Endothelial cell of umbilical vein (primary cell): ENCODE data around the gene SLC50A1. TPM values are rescaled to one million over a fixed set of nuclear protein-coding genes. Genes with fewer than 3 reads are reported as not detected.

Source experiments
- BruUV-seq: library from RNA; stranded (reverse); fragments of 400-500 nt; replicated peaks from 2 replicates; lab custom pipeline; 2021; lab: Mats Ljungman, UMichigan
- CTCF ChIA-PET: fragments of 300-600, 350-600 bp; sonication (Branson Sonifier 250); formaldehyde crosslinking; loops from one replicate; lab custom pipeline; 2021; ENCODE audit warnings: antibody characterized with exemption, inconsistent platforms; lab: Charles Lee
- POLR2A ChIA-PET: fragments of 300-600, 350-600 bp; sonication (Branson Sonifier 250); formaldehyde crosslinking; loops from one replicate; lab custom pipeline; 2021; ENCODE audit warnings: antibody characterized with exemption, inconsistent platforms; lab: Charles Lee
- DNase-seq: peaks from one replicate; pipeline ENCODE4 v3.0.0-alpha.2; 2011; ENCODE audit warnings: low read depth, low spot score
- FAIRE-seq: peaks from 2 replicates; lab custom pipeline; 2011; peaks lifted over from hg19 to GRCh38; lab: Jason Lieb, UNC
- H2AFZ ChIP-seq: 2 replicates; pipeline ENCODE4 v1.6.0; 2012; ENCODE audit warnings: low read depth, low read length, control low read depth, inconsistent platforms
- H3K27ac ChIP-seq: 2 replicates; pipeline ENCODE4 v1.5.1; 2011; ENCODE audit warnings: low read depth, mild to moderate bottlenecking, control low read depth, low read length, moderate library complexity; ENCODE audit not compliant: insufficient read depth
- H3K27me3 ChIP-seq, 2 experiments: 2 replicates each; pipeline versions ENCODE4 v1.6.0 to v1.6.1; 2011; ENCODE audit warnings: low read length in 2 of 2, mixed read lengths in 1 of 2; ENCODE audit not compliant: control insufficient read depth in 2 of 2, insufficient read depth in 2 of 2
- H3K36me3 ChIP-seq, 2 experiments: 2 replicates in 1 of 2; 3 replicates in 1 of 2; pipeline ENCODE4 v1.5.1; 2011; ENCODE audit warnings: low read length in 2 of 2, mild to moderate bottlenecking in 1 of 2, moderate library complexity in 1 of 2; ENCODE audit not compliant: control insufficient read depth in 2 of 2, insufficient read depth in 2 of 2; ENCODE audit errors: extremely low read depth in 1 of 2
- H3K4me1 ChIP-seq: 3 replicates; pipeline ENCODE4 v1.5.1; 2011; ENCODE audit warnings: mild to moderate bottlenecking, low read length; ENCODE audit not compliant: control insufficient read depth, insufficient read depth; ENCODE audit errors: extremely low read depth
- H3K4me2 ChIP-seq: 2 replicates; pipeline ENCODE4 v1.6.1; 2011; ENCODE audit warnings: low read length, control low read depth, mixed read lengths; ENCODE audit not compliant: insufficient read depth
- H3K4me3 ChIP-seq, 3 experiments: fragments of 200-600 bp in 1 of 3; sonication (generic), shearing (Covaris generic) in 1 of 3; replicated peaks in 1 of 3; 2 replicates each; pipeline ENCODE4 v1.5.1; 2011 to 2016; ENCODE audit warnings: control low read depth in 3 of 3, low read length in 3 of 3, mild to moderate bottlenecking in 2 of 3, inconsistent platforms in 1 of 3, low read depth in 1 of 3, moderate library complexity in 1 of 3; ENCODE audit not compliant: insufficient read depth in 1 of 3
- H3K79me2 ChIP-seq: 2 replicates; pipeline ENCODE4 v1.6.0; 2012; ENCODE audit warnings: low read length, inconsistent platforms; ENCODE audit not compliant: control insufficient read depth, insufficient read depth
- H3K9ac ChIP-seq: replicated peaks from 2 replicates; pipeline ENCODE3; 2011; ENCODE audit warnings: low read length, control low read depth; ENCODE audit not compliant: insufficient read depth; ENCODE audit errors: extremely low read depth
- H3K9me1 ChIP-seq: replicated peaks from 3 replicates; pipeline ENCODE4 v1.6.0; 2011; ENCODE audit warnings: mild to moderate bottlenecking, low read length; ENCODE audit not compliant: control insufficient read depth, insufficient read depth; ENCODE audit errors: extremely low read depth
- H3K9me3 ChIP-seq: replicated peaks from 2 replicates; pipeline ENCODE4 v1.5.1; 2012; ENCODE audit warnings: low read length, inconsistent platforms; ENCODE audit not compliant: control insufficient read depth, insufficient read depth
- H4K20me1 ChIP-seq: replicated peaks from 2 replicates; pipeline ENCODE3; 2011; ENCODE audit warnings: mild to moderate bottlenecking, low read length; ENCODE audit not compliant: control insufficient read depth, insufficient read depth; ENCODE audit errors: extremely low read depth
- CTCF ChIP-seq, 2 donors: IDR thresholded peaks; 1 replicate in 1 of 2; 2 replicates in 1 of 2; pipeline ENCODE4 v1.5.1; 2011; ENCODE audit warnings: low read length in 2 of 2, mild to moderate bottlenecking in 2 of 2, moderate library complexity in 2 of 2, control low read depth in 1 of 2, inconsistent platforms in 1 of 2, low read depth in 1 of 2; ENCODE audit not compliant: insufficient read depth in 1 of 2; ENCODE audit errors: extremely low read depth in 1 of 2
- FOS ChIP-seq: IDR thresholded peaks from 2 replicates; pipeline ENCODE4 v1.6.1; 2011; ENCODE audit warnings: mild to moderate bottlenecking, low read length, moderate library complexity, borderline replicate concordance; ENCODE audit not compliant: insufficient read depth
- GATA2 ChIP-seq: IDR thresholded peaks from 2 replicates; pipeline ENCODE4 v1.7.0; 2011; ENCODE audit warnings: low read depth, mild to moderate bottlenecking, moderate library complexity, mixed read lengths, low read length; ENCODE audit not compliant: insufficient read length, insufficient read depth
- JUN ChIP-seq: IDR thresholded peaks from 2 replicates; pipeline ENCODE4 v1.6.1; 2011; ENCODE audit warnings: borderline replicate concordance, low read depth; ENCODE audit not compliant: insufficient read length, insufficient read depth
- MYC ChIP-seq: IDR thresholded peaks from one replicate; pipeline ENCODE4 v1.6.1; 2011; ENCODE audit warnings: mild to moderate bottlenecking, low read depth, low read length
- POLR2AphosphoS5 ChIP-seq: IDR thresholded peaks from 2 replicates; pipeline ENCODE4 v1.6.1; 2012; ENCODE audit warnings: low read depth, mild to moderate bottlenecking, control low read depth, low read length, moderate library complexity; ENCODE audit not compliant: insufficient read depth
- dilution Hi-C: fragments of 300-500 bp; cut with MboI; formaldehyde crosslinking; loops from one replicate; pipeline ENCODE4 v1.15.0; 2019; ENCODE audit warnings: low sequenced_read_pairs; ENCODE audit not compliant: extremely low pct_ligation_motif_present
- intact Hi-C: fragments of 100-400 bp; cut with micrococcal nuclease; formaldehyde crosslinking; loops from one replicate; pipeline ENCODE4 v1.10.0; 2022
- polyA plus RNA-seq, 4 experiments: library from polyadenylated mRNA; depleted of rRNA in 3 of 4; stranded (reverse) in 3 of 4; unstranded in 1 of 4; fragments of >200 nt; gene quantifications; 2 replicates each; pipeline versions ENCODE4 v1.2.1 to v1.2.3, GENCODE V29; 2011 to 2012; ENCODE audit warnings: missing spikeins in 1 of 4
- small RNA-seq: library from RNA; depleted of rRNA; stranded (forward); fragments of <200 nt; gene quantifications from one replicate; pipeline ENCODE3, GENCODE V24; 2012; ENCODE audit warnings: low replicate concordance, low read depth; ENCODE audit not compliant: insufficient read depth, insufficient read length
- total RNA-seq: library from RNA; stranded (reverse); gene quantifications from 2 replicates; pipeline ENCODE4 v1.2.3, GENCODE V29; 2021

SLC50A1 gene
- total and polyA plus RNA-seq, 2 donors (not counting 3 experiments of a cell fraction or from before 2014, with no cell fraction given): 29.5 to 66.1 TPM

- Histone ChIP-seq H3K4me1 (peaks cover 3% of the 10 kb centered on the region), H3K27ac (no peak overlapping the region), H3K27me3 (no peaks in the 10 kb centered on the region), H3K4me2 (no peak overlapping the region), H3K9ac (no peak overlapping the region), H3K4me3 (no peak overlapping the region), H3K9me1 (no peaks in the 10 kb centered on the region), H3K79me2 (no peaks in the 10 kb centered on the region), H2AFZ (no peak overlapping the region), H4K20me1 (no peaks in the 10 kb centered on the region), H3K9me3 (no peaks in the 10 kb centered on the region), H3K36me3 (no peaks in the 10 kb centered on the region)
- ChIA-PET POLR2A (no interaction called here), CTCF (interaction anchor here (1.7 kb wide), 1 partner anchor 19 kb away, joined by 6 read pairs; no protein-coding TSS in a partner anchor)
- DNase-seq: no peak
- TF ChIP-seq CTCF (IDR thresholded peaks at IDR 0.05; ENCODE audit: extremely low read depth in 1 of 2, insufficient read depth in 1 of 2, low read depth in 1 of 2, low read length in 2 of 2): no peak
- TF ChIP-seq JUN: no peak
- TF ChIP-seq MYC: no peak
- TF ChIP-seq FOS: no peak
- no peak for TF ChIP-seq POLR2AphosphoS5
- no peak for TF ChIP-seq GATA2
- intact Hi-C loops (no loop called here), dilution Hi-C loops (no loop called here)
- no TSS peak for BruUV-seq
- no peak for FAIRE-seq
These were observed 52.6 kb downstream of the SLC50A1 start for GRCh38 chr1:155188268-155188667.

Small RNAs within 50 kb of the gene (small RNA-seq; reads per million reads assigned to genes)
- gene HMGN2P18 (not detected), gene RF00019 (not detected)

Other genes with a start within 250 kb of the SLC50A1 start
- gene PMVK, start 199.1 kb upstream of the SLC50A1 start, total RNA-seq: 22.6 and 23.0 TPM in 2 replicates
- 24.0 and 32.7 TPM in 2 replicates for gene PMVK, start 199.1 kb upstream of the SLC50A1 start, polyA plus RNA-seq
- 49.0 and 49.4 TPM in 2 replicates for gene PBXIP1, start 179.8 kb upstream of the SLC50A1 start, total RNA-seq
- 45.0 and 54.7 TPM in 2 replicates for gene PBXIP1, start 179.8 kb upstream of the SLC50A1 start, polyA plus RNA-seq
- gene PYGO2, start 174.1 kb upstream of the SLC50A1 start, total RNA-seq: 21.5 and 21.9 TPM in 2 replicates
- 19.3 and 19.5 TPM in 2 replicates for gene PYGO2, start 174.1 kb upstream of the SLC50A1 start, polyA plus RNA-seq
- gene SHC1, start 165.1 kb upstream of the SLC50A1 start, total RNA-seq: 286 and 316 TPM in 2 replicates
- 324 and 379 TPM in 2 replicates for gene SHC1, start 165.1 kb upstream of the SLC50A1 start, polyA plus RNA-seq
- 126 and 128 TPM in 2 replicates for gene CKS1B, start 161.2 kb upstream of the SLC50A1 start, total RNA-seq
- 280 and 319 TPM in 2 replicates for gene CKS1B, start 161.2 kb upstream of the SLC50A1 start, polyA plus RNA-seq
- gene FLAD1, start 152.5 kb upstream of the SLC50A1 start, total RNA-seq: 42.2 and 48.8 TPM in 2 replicates
- 59.1 and 66.8 TPM in 2 replicates for gene FLAD1, start 152.5 kb upstream of the SLC50A1 start, polyA plus RNA-seq
- gene LENEP, start 142.3 kb upstream of the SLC50A1 start, total RNA-seq: 0.64 and 0.88 TPM in 2 replicates
- gene LENEP, start 142.3 kb upstream of the SLC50A1 start, polyA plus RNA-seq: not detected in 2 replicates
- 20.0 and 24.0 TPM in 2 replicates for gene ZBTB7B, start 133.1 kb upstream of the SLC50A1 start, total RNA-seq
- 26.2 and 32.6 TPM in 2 replicates for gene ZBTB7B, start 133.1 kb upstream of the SLC50A1 start, polyA plus RNA-seq
- 0.23 and 0.51 TPM in 2 replicates for gene DCST2, start 102.1 kb upstream of the SLC50A1 start, total RNA-seq
- gene DCST2, start 102.1 kb upstream of the SLC50A1 start, polyA plus RNA-seq: 0.29 and 0.73 TPM in 2 replicates
- not detected in 2 replicates for gene DCST1, start 102.0 kb upstream of the SLC50A1 start, total RNA-seq
- not detected in 2 replicates for gene DCST1, start 102.0 kb upstream of the SLC50A1 start, polyA plus RNA-seq
- 268 and 299 TPM in 2 replicates for gene ADAM15, start 84.5 kb upstream of the SLC50A1 start, total RNA-seq
- gene ADAM15, start 84.5 kb upstream of the SLC50A1 start, polyA plus RNA-seq: 295 and 397 TPM in 2 replicates
- gene EFNA4, start 72.1 kb upstream of the SLC50A1 start, total RNA-seq: 16.5 and 17.5 TPM in 2 replicates
- 25.2 and 28.0 TPM in 2 replicates for gene EFNA4, start 72.1 kb upstream of the SLC50A1 start, polyA plus RNA-seq
- 2.2 TPM in 2 replicates for gene EFNA3, start 57.0 kb upstream of the SLC50A1 start, total RNA-seq
- gene EFNA3, start 57.0 kb upstream of the SLC50A1 start, polyA plus RNA-seq: 2.5 and 4.2 TPM in 2 replicates
- gene EFNA1, start 8.0 kb upstream of the SLC50A1 start, total RNA-seq: 107 and 111 TPM in 2 replicates
- 289 and 295 TPM in 2 replicates for gene EFNA1, start 8.0 kb upstream of the SLC50A1 start, polyA plus RNA-seq
- 69.6 and 78.8 TPM in 2 replicates for gene DPM3, start 4.7 kb downstream of the SLC50A1 start, total RNA-seq
- 258 and 315 TPM in 2 replicates for gene DPM3, start 4.7 kb downstream of the SLC50A1 start, polyA plus RNA-seq
- gene KRTCAP2, start 37.5 kb downstream of the SLC50A1 start, total RNA-seq: 170 and 207 TPM in 2 replicates
- 362 and 409 TPM in 2 replicates for gene KRTCAP2, start 37.5 kb downstream of the SLC50A1 start, polyA plus RNA-seq
- 9.6 and 10.0 TPM in 2 replicates for gene TRIM46, start 38.0 kb downstream of the SLC50A1 start, total RNA-seq
- 9.5 and 12.7 TPM in 2 replicates for gene TRIM46, start 38.0 kb downstream of the SLC50A1 start, polyA plus RNA-seq
- gene THBS3, start 72.0 kb downstream of the SLC50A1 start, total RNA-seq: 22.4 and 23.6 TPM in 2 replicates
- gene THBS3, start 72.0 kb downstream of the SLC50A1 start, polyA plus RNA-seq: 25.7 and 29.4 TPM in 2 replicates
- 49.1 and 53.0 TPM in 2 replicates for gene MTX1, start 72.8 kb downstream of the SLC50A1 start, total RNA-seq
- gene MTX1, start 72.8 kb downstream of the SLC50A1 start, polyA plus RNA-seq: 109 and 137 TPM in 2 replicates
- gene ENTREP3, start 119.6 kb downstream of the SLC50A1 start, total RNA-seq: 61.8 and 62.7 TPM in 2 replicates
- 26.6 and 27.4 TPM in 2 replicates for gene ENTREP3, start 119.6 kb downstream of the SLC50A1 start, polyA plus RNA-seq
- gene SCAMP3, start 126.5 kb downstream of the SLC50A1 start, total RNA-seq: 80.1 and 80.8 TPM in 2 replicates
- gene SCAMP3, start 126.5 kb downstream of the SLC50A1 start, polyA plus RNA-seq: 306 and 342 TPM in 2 replicates
- 61.7 and 69.1 TPM in 2 replicates for gene CLK2, start 137.7 kb downstream of the SLC50A1 start, total RNA-seq
- 80.9 and 84.8 TPM in 2 replicates for gene CLK2, start 137.7 kb downstream of the SLC50A1 start, polyA plus RNA-seq
- 1.8 and 3.3 TPM in 2 replicates for gene HCN3, start 141.6 kb downstream of the SLC50A1 start, total RNA-seq
- gene HCN3, start 141.6 kb downstream of the SLC50A1 start, polyA plus RNA-seq: 4.1 and 4.6 TPM in 2 replicates
- gene PKLR, start 165.6 kb downstream of the SLC50A1 start, total RNA-seq: not detected in 2 replicates
- 0.03 TPM in 1 of 2 replicates, not detected in the other for gene PKLR, start 165.6 kb downstream of the SLC50A1 start, polyA plus RNA-seq
- 630 and 670 TPM in 2 replicates for gene FDPS, start 173.0 kb downstream of the SLC50A1 start, total RNA-seq
- 508 and 646 TPM in 2 replicates for gene FDPS, start 173.0 kb downstream of the SLC50A1 start, polyA plus RNA-seq
- gene RUSC1, start 185.0 kb downstream of the SLC50A1 start, total RNA-seq: 40.3 and 42.4 TPM in 2 replicates
- 46.6 and 63.3 TPM in 2 replicates for gene RUSC1, start 185.0 kb downstream of the SLC50A1 start, polyA plus RNA-seq